Muscle of leg (tissue), 11 donors: Measurements from ENCODE around the gene AOC3. TPM values are rescaled to one million over a fixed set of nuclear protein-coding genes. Genes with fewer than 3 reads are reported as not detected.
"Not testable (repeated sequence)": the region's sequence is repeated elsewhere in the genome, so short reads cannot be mapped to it uniquely, and the experiment has no call there.

ENCODE experiments used
- DNase-seq: peaks from one replicate; pipeline ENCODE4 v3.0.0; 2013
- H3K27ac ChIP-seq: one replicate; pipeline ENCODE4 v1.5.1; 2013; ENCODE audit warnings: mild to moderate bottlenecking, low read length, control low read depth
- H3K27me3 ChIP-seq: one replicate; pipeline ENCODE4 v1.6.1; 2013; ENCODE audit warnings: low read length; ENCODE audit not compliant: control insufficient read depth, insufficient read depth
- H3K36me3 ChIP-seq: one replicate; pipeline ENCODE4 v1.6.1; 2013; ENCODE audit warnings: low read length; ENCODE audit not compliant: control insufficient read depth, insufficient read depth
- H3K4me1 ChIP-seq: one replicate; pipeline ENCODE4 v1.6.1; 2013; ENCODE audit warnings: low read length; ENCODE audit not compliant: control insufficient read depth, insufficient read depth
- H3K4me3 ChIP-seq: one replicate; pipeline ENCODE4 v1.5.1; 2013; ENCODE audit warnings: low read length, control low read depth
- H3K9me3 ChIP-seq: replicated peaks from 2 replicates; pipeline ENCODE4 v1.6.1; 2013; ENCODE audit warnings: low read depth, low read length; ENCODE audit not compliant: control insufficient read depth
- WGBS: methylation state at CpG from one replicate; pipeline ENCODE4 v1.1.5; 2013; ENCODE audit warnings: missing lambda C conversion rate; ENCODE audit not compliant: insufficient coverage; 5-methylcytosine and 5-hydroxymethylcytosine counted together
- polyA plus RNA-seq, 8 donors: library from polyadenylated mRNA; unstranded; fragments of 120-200 nt; gene quantifications; one replicate each; pipeline versions ENCODE4 v1.2.1 to v1.2.3, GENCODE V29; 2013; ENCODE audit warnings: inconsistent platforms in 1 of 8, low replicate concordance in 1 of 8; ENCODE audit not compliant: insufficient read length in 8 of 8, insufficient read depth in 1 of 8
- total RNA-seq: library from RNA; stranded (reverse); fragments of 120-200 nt; gene quantifications from one replicate; pipeline ENCODE4 v1.2.4, GENCODE V29; 2013

The AOC3 gene
- total and polyA plus RNA-seq, 9 donors, result 6.9 to 23.6 (median 17.6) TPM

GRCh38 chr17:42866216-42866615 lies 15.2 kb downstream of the AOC3 start:
- H3K9me3 ChIP-seq, result peaks cover 8% of the 10 kb centered on the region
- no peak overlapping the region for H3K27ac ChIP-seq
- 80% methylated on average over 4 of the region's 4 CpGs for WGBS
- H3K27me3 ChIP-seq, result no peaks in the 10 kb centered on the region
- no peaks in the 10 kb centered on the region for H3K36me3 ChIP-seq
- peaks cover 13% of the 10 kb centered on the region for H3K4me1 ChIP-seq
- DNase-seq, result no peak
- H3K4me3 ChIP-seq, result no peak overlapping the region

DNA sequence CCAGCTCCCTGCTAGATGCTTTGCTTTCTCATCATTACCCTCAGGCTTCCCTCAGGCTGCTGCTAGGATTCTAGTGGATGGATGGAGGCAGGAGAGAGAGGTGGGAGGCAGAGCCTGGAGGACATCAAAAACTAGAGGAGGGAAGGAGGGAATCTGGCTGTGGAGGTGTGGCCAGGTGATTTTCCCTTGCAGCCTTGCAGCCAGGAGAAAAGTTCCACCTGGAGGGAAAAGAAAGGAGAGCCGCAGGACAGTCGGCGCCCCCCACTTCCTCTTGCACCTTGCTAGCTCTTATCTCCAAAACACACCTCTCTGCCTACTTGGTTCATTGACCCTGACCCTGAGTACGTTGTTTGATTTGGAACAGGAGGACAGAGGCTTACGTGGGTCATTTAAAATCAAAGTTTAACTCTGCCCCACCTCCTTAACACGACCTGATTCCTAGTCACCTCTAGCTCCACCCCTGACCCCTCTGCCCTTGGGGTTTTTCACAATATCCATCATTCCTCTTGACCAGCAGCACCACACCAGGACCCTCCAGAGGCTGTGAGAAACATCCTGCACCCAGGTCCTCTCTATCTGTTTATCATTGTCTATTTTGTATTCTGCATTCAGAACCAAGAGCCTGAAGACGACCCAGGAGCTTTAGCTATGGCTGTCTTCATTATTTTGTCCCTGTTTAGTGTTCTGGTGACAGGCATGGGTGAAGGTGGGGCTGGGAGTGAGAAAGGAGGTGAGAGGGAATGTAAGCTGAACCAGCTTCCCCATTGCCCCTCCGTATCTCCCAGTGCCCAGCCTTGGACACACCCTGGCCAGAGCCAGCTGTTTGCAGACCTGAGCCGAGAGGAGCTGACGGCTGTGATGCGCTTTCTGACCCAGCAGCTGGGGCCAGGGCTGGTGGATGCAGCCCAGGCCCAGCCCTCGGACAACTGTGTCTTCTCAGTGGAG lies 15.9 kb downstream of the AOC3 start:
- no peaks in the 10 kb centered on the region for H3K27me3 ChIP-seq
- H3K9me3 ChIP-seq, result peaks cover 9% of the 10 kb centered on the region
- no peak overlapping the region for H3K4me3 ChIP-seq
- H3K36me3 ChIP-seq, result no peaks in the 10 kb centered on the region
- DNase-seq, result no peak
- WGBS, result 46% methylated on average over 4 of the region's 12 CpGs
- H3K27ac ChIP-seq, result no peak overlapping the region
- peaks cover 13% of the 10 kb centered on the region for H3K4me1 ChIP-seq

DNA sequence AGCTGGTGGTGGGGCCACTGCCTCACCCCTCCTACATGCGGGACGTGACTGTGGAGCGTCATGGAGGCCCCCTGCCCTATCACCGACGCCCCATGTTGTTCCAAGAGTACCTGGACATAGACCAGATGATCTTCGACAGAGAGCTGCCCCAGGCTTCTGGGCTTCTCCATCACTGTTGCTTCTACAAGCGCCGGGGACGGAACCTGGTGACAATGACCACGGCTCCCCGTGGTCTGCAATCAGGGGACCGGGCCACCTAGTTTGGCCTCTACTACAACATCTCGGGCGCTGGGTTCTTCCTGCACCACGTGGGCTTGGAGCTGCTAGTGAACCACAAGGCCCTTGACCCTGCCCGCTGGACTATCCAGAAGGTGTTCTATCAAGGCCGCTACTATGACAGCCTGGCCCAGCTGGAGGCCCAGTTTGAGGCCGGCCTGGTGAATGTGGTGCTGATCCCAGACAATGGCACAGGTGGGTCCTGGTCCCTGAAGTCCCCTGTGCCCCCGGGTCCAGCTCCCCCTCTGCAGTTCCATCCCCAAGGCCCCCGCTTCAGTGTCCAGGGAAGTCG lies 16.8 kb downstream of the AOC3 start:
- WGBS, result 80% methylated on average over 9 of the region's 21 CpGs
- H3K27me3 ChIP-seq, H3K27ac ChIP-seq, H3K9me3 ChIP-seq, H3K4me3 ChIP-seq, H3K36me3 ChIP-seq, DNase-seq: not testable (repeated sequence)
- H3K4me1 ChIP-seq, result peaks cover 13% of the 10 kb centered on the region

- Histone ChIP-seq H3K36me3 (no peaks in the 10 kb centered on the region), H3K27me3 (no peaks in the 10 kb centered on the region), H3K27ac (no peak overlapping the region), H3K4me1 (peaks cover 13% of the 10 kb centered on the region), H3K4me3 (no peak overlapping the region), H3K9me3 (peaks cover 9% of the 10 kb centered on the region)
- DNase-seq, result no peak
- 97% methylated on average over 5 of the region's 12 CpGs for WGBS
Measured at GRCh38 chr17:42868338-42868737, 17.3 kb downstream of the AOC3 start.

- H3K4me1 ChIP-seq, result no peaks in the 10 kb centered on the region
- no peak overlapping the region for H3K4me3 ChIP-seq
- WGBS, result 100% methylated on average over 2 of the region's 4 CpGs
- DNase-seq, result no peak
- no peak overlapping the region for H3K27ac ChIP-seq
- no peaks in the 10 kb centered on the region for H3K27me3 ChIP-seq
- H3K36me3 ChIP-seq, result no peaks in the 10 kb centered on the region
- peaks cover 9% of the 10 kb centered on the region for H3K9me3 ChIP-seq
Measured at GRCh38 chr17:42871647-42872046, 20.6 kb downstream of the AOC3 start.

GRCh38 chr17:42872251-42872965 lies 21.4 kb downstream of the AOC3 start:
- Histone ChIP-seq H3K4me3 (no peak overlapping the region), H3K27ac (no peak overlapping the region), H3K27me3 (no peaks in the 10 kb centered on the region), H3K36me3 (no peaks in the 10 kb centered on the region), H3K9me3 (peaks cover 9% of the 10 kb centered on the region), H3K4me1 (no peaks in the 10 kb centered on the region)
- no peak for DNase-seq
- 89% methylated on average over 3 of the region's 13 CpGs for WGBS

- WGBS, result 83% methylated on average over 2 of the region's 6 CpGs
- Histone ChIP-seq H3K27me3 (peaks cover 8% of the 10 kb centered on the region), H3K9me3 (peaks cover 9% of the 10 kb centered on the region), H3K27ac (no peak overlapping the region), H3K4me1 (no peaks in the 10 kb centered on the region), H3K36me3 (no peaks in the 10 kb centered on the region), H3K4me3 (no peak overlapping the region)
- no peak for DNase-seq
Measured at GRCh38 chr17:42873315-42873714, 22.3 kb downstream of the AOC3 start.

GRCh38 chr17:42873932-42874695 lies 23.1 kb downstream of the AOC3 start:
- WGBS, result 66% methylated on average over 2 of the region's 12 CpGs
- not testable (repeated sequence) for H3K4me1 ChIP-seq, H3K27ac ChIP-seq, DNase-seq, H3K4me3 ChIP-seq, H3K36me3 ChIP-seq, H3K9me3 ChIP-seq
- peaks cover 12% of the 10 kb centered on the region for H3K27me3 ChIP-seq

- Histone ChIP-seq H3K9me3 (no peaks in the 10 kb centered on the region), H3K4me3 (no peak overlapping the region), H3K4me1 (peaks cover 4% of the 10 kb centered on the region), H3K27me3 (peaks cover 16% of the 10 kb centered on the region), H3K36me3 (no peaks in the 10 kb centered on the region), H3K27ac (no peak overlapping the region)
- DNase-seq, result no peak
- WGBS, result 94% methylated on average over 6 of the region's 10 CpGs
Measured at GRCh38 chr17:42877037-42877436, 26.0 kb downstream of the AOC3 start.
